NCI-H2196 (cell line): ENCODE results near the gene TBK1.
"Not testable (repeated sequence)": the region's sequence is repeated elsewhere in the genome, so short reads cannot be mapped to it uniquely, and the experiment has no call there.

ENCODE experiments used
- DNase-seq: peaks from one replicate; lab custom pipeline; 2025; ENCODE audit not compliant: unreplicated experiment; lab: John Stamatoyannopoulos, UW

TBK1 gene

GRCh38 chr12:64494998-64495729 lies 43.2 kb downstream of the TBK1 start:
- no peak for DNase-seq

- no peak for DNase-seq
Observed at GRCh38 chr12:64496839-64497400, 45.0 kb downstream of the TBK1 start.

GRCh38 chr12:64497484-64497883 lies 45.6 kb downstream of the TBK1 start:
- DNase-seq, result no peak

- no peak for DNase-seq
Observed at GRCh38 chr12:64497903-64498302, 46.0 kb downstream of the TBK1 start.

GRCh38 chr12:64500394-64500793 lies 48.5 kb downstream of the TBK1 start:
- DNase-seq, result no peak

- DNase-seq, result no peak
Observed at GRCh38 chr12:64501486-64501885, 49.6 kb downstream of the TBK1 start.

- no peak for DNase-seq
Observed at GRCh38 chr12:64506955-64507354, 55.0 kb downstream of the TBK1 start.

GRCh38 chr12:64510667-64511066 lies 58.7 kb downstream of the TBK1 start:
- no peak for DNase-seq

- no peak for DNase-seq
Observed at GRCh38 chr12:64518396-64518795, 66.5 kb downstream of the TBK1 start.

GRCh38 chr12:64521833-64522232 lies 69.9 kb downstream of the TBK1 start:
- no peak for DNase-seq

- no peak for DNase-seq
Observed at GRCh38 chr12:64522316-64522715, 70.4 kb downstream of the TBK1 start.

- DNase-seq, result no peak
Observed at GRCh38 chr12:64522807-64523206, 70.9 kb downstream of the TBK1 start.

- DNase-seq, result not testable (repeated sequence)
Observed at GRCh38 chr12:64523565-64524444, 71.9 kb downstream of the TBK1 start.

- DNase-seq, result no peak
Observed at GRCh38 chr12:64525461-64526160, 73.7 kb downstream of the TBK1 start.

GRCh38 chr12:64526859-64527258 lies 74.9 kb downstream of the TBK1 start:
- DNase-seq, result no peak

GRCh38 chr12:64528616-64529015 lies 76.7 kb downstream of the TBK1 start:
- no peak for DNase-seq

GRCh38 chr12:64530566-64530965 lies 78.6 kb downstream of the TBK1 start:
- no peak for DNase-seq

GRCh38 chr12:64531665-64532334 lies 79.9 kb downstream of the TBK1 start:
- DNase-seq, result no peak

- no peak for DNase-seq
Observed at GRCh38 chr12:64532734-64533351, 80.9 kb downstream of the TBK1 start.

- no peak for DNase-seq
Observed at GRCh38 chr12:64534672-64535199, 82.8 kb downstream of the TBK1 start.
